ENCODE data around the gene COL6A6.

DNA sequence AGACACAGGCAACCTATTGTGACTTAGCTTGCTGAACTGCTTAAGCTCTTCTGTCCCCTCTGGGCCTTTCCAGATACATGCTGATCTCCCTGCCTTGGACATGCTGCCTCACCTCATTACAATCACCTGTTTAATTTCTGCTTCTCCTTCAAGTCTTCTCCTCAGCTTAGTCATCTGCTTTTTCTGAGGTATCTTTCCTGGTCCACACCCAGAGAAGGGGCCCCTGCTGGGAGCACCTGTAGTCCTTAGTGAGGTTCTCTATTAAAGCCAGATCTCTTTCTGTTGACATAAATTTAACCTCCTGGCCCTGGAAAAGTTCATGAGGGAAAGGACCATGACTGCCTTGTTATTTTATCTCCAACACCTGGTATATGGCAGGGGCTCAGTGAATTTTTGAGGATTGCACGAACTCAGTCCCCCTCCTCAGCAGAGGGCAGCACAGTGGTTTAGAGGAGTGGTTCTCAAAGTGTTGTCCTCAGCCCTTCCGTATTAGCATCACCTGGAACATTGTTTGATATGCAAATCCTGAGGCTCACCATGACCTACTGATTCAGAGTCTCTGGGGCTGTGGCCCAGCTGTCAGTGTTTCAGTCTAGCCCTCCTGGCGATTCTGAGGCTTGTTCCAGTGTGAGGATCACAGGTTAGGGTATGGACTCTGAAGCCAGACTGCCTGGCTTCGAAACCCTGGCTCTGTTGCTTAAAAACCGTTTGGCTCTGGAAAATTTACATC is 12.7 kb downstream of the COL6A6 start:
- TF ChIP-seq POLR2A (IDR thresholded peaks at IDR 0.05) (no peak), CTCF (IDR thresholded peaks at IDR 0.05) (no peak)

Measured in prostate gland (tissue), 2 donors.